Gastroesophageal sphincter (tissue), 3 donors: Measurements from ENCODE around the gene SLC6A2.

Source experiments
- EP300 ChIP-seq: sonication (generic); formaldehyde crosslinking; IDR thresholded peaks from one replicate; pipeline ENCODE4 v1.6.1; 2017; ENCODE audit warnings: antibody characterized with exemption, mild to moderate bottlenecking
- POLR2A ChIP-seq, 2 donors: fragments of 450-650 bp; IDR thresholded peaks; one replicate each; pipeline ENCODE4 v1.6.1; 2017; ENCODE audit warnings: antibody characterized with exemption in 2 of 2, mild to moderate bottlenecking in 2 of 2, moderate library complexity in 1 of 2
- TF ChIP-seq, protein P1 (sequence below), 4 experiments: fragments of 200-600 bp in 2 of 4; fragments of 450-650 bp in 2 of 4; sonication (generic) in 1 of 4; IDR thresholded peaks; one replicate each; pipeline ENCODE4 v1.5.1; 2017 to 2019; ENCODE audit warnings: antibody characterized with exemption in 4 of 4, mild to moderate bottlenecking in 2 of 4, moderate library complexity in 2 of 4

DNA sequence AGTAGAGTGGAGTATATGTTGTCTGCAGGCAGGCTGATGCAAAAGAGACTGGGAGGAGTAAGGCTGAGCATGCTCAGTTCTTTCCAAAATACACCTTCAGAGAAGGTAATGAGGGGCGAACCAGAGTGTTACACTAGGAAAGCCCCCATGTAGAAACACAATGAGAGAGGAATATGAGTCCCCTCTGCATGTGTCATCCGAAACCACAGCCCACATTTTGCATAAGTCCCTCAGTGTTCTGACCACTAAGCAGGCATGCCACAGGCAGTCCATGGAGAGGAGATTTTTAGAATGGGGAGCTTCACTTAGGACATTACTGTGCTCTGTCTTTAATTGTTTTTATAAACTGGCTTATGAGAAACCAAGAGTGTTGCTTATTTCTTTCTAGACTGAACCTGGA, 32.0 kb downstream of the SLC6A2 start:
- TF ChIP-seq, protein P1, sequence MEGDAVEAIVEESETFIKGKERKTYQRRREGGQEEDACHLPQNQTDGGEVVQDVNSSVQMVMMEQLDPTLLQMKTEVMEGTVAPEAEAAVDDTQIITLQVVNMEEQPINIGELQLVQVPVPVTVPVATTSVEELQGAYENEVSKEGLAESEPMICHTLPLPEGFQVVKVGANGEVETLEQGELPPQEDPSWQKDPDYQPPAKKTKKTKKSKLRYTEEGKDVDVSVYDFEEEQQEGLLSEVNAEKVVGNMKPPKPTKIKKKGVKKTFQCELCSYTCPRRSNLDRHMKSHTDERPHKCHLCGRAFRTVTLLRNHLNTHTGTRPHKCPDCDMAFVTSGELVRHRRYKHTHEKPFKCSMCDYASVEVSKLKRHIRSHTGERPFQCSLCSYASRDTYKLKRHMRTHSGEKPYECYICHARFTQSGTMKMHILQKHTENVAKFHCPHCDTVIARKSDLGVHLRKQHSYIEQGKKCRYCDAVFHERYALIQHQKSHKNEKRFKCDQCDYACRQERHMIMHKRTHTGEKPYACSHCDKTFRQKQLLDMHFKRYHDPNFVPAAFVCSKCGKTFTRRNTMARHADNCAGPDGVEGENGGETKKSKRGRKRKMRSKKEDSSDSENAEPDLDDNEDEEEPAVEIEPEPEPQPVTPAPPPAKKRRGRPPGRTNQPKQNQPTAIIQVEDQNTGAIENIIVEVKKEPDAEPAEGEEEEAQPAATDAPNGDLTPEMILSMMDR (IDR thresholded peaks at IDR 0.05), result no peak
- TF ChIP-seq POLR2A (IDR thresholded peaks at IDR 0.05), result no peak
- TF ChIP-seq EP300, result no peak
